Gastroesophageal sphincter (tissue), 3 donors: ENCODE results near the gene FXYD5.

Source experiments
- EP300 ChIP-seq: sonication (generic); formaldehyde crosslinking; IDR thresholded peaks from one replicate; pipeline ENCODE4 v1.6.1; 2017; ENCODE audit warnings: antibody characterized with exemption, mild to moderate bottlenecking
- POLR2A ChIP-seq, 2 donors: fragments of 450-650 bp; IDR thresholded peaks; one replicate each; pipeline ENCODE4 v1.6.1; 2017; ENCODE audit warnings: antibody characterized with exemption in 2 of 2, mild to moderate bottlenecking in 2 of 2, moderate library complexity in 1 of 2
- POLR2AphosphoS5 ChIP-seq: sonication (generic); formaldehyde crosslinking; IDR thresholded peaks from one replicate; pipeline ENCODE4 v1.6.1; 2017; ENCODE audit warnings: antibody characterized with exemption
- TF ChIP-seq, protein P1 (sequence below), 4 experiments: fragments of 200-600 bp in 2 of 4; fragments of 450-650 bp in 2 of 4; sonication (generic) in 1 of 4; IDR thresholded peaks; one replicate each; pipeline ENCODE4 v1.5.1; 2017 to 2019; ENCODE audit warnings: antibody characterized with exemption in 4 of 4, mild to moderate bottlenecking in 2 of 4, moderate library complexity in 2 of 4

DNA sequence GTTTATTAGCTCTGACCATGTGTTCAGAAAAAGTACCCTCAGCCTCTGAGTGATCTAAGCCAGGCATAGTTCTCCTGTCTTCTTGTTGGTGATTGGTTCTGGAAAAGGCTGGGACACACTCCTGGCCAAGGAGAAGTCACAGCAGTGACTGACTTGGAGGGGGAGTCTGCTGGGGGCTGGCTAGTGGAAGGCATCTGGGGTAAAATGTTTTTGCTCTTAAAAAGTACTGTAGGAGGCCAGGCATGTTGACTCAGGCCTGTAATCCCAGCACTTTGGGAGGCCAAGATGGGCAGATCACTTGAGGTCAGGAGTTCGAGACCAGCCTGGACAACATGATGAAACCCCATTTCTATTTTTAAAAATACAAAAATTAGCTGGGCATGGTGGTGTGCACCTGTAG lies 52.3 kb downstream of the FXYD5 start:
- TF ChIP-seq, protein P1, sequence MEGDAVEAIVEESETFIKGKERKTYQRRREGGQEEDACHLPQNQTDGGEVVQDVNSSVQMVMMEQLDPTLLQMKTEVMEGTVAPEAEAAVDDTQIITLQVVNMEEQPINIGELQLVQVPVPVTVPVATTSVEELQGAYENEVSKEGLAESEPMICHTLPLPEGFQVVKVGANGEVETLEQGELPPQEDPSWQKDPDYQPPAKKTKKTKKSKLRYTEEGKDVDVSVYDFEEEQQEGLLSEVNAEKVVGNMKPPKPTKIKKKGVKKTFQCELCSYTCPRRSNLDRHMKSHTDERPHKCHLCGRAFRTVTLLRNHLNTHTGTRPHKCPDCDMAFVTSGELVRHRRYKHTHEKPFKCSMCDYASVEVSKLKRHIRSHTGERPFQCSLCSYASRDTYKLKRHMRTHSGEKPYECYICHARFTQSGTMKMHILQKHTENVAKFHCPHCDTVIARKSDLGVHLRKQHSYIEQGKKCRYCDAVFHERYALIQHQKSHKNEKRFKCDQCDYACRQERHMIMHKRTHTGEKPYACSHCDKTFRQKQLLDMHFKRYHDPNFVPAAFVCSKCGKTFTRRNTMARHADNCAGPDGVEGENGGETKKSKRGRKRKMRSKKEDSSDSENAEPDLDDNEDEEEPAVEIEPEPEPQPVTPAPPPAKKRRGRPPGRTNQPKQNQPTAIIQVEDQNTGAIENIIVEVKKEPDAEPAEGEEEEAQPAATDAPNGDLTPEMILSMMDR (IDR thresholded peaks at IDR 0.05) = no peak
- TF ChIP-seq POLR2A (IDR thresholded peaks at IDR 0.05) (no peak), POLR2AphosphoS5 (no peak), EP300 (no peak)
